Calu3 (cell line): ENCODE measurements around the gene GNA12. TPM values are rescaled to one million over a fixed set of nuclear protein-coding genes. Genes with fewer than 3 reads are reported as not detected.

Experiments used
- BruUV-seq: library from RNA; stranded (reverse); fragments of 400-500 nt; replicated peaks from 2 replicates; lab custom pipeline; 2021; lab: Mats Ljungman, UMichigan
- CTCF ChIA-PET: fragments of 300-600 bp; sonication (Branson Sonifier 250); formaldehyde crosslinking; loops from one replicate; lab custom pipeline; 2022; ENCODE audit warnings: antibody characterized with exemption; lab: Charles Lee
- DNase-seq: peaks from one replicate; pipeline ENCODE4 v3.0.0; 2022
- H3K27ac Mint-ChIP-seq: one replicate; pipeline ENCODE4 v1.8.0; 2022; ENCODE audit warnings: mixed read lengths; ENCODE audit not compliant: unreplicated experiment
- H3K27me3 Mint-ChIP-seq: one replicate; pipeline ENCODE4 v1.8.0; 2022; ENCODE audit warnings: mixed read lengths; ENCODE audit not compliant: unreplicated experiment
- H3K36me3 Mint-ChIP-seq: one replicate; pipeline ENCODE4 v1.8.0; 2022; ENCODE audit warnings: mild to moderate bottlenecking, moderate library complexity, mixed read lengths; ENCODE audit not compliant: insufficient read depth, unreplicated experiment
- H3K4me1 Mint-ChIP-seq: one replicate; pipeline ENCODE4 v1.8.0; 2022; ENCODE audit warnings: mild to moderate bottlenecking, low read depth, mixed read lengths; ENCODE audit not compliant: unreplicated experiment
- H3K4me3 Mint-ChIP-seq: one replicate; pipeline ENCODE4 v1.8.0; 2022; ENCODE audit warnings: mild to moderate bottlenecking, low read depth, moderate library complexity, mixed read lengths; ENCODE audit not compliant: unreplicated experiment
- H3K9me3 Mint-ChIP-seq: one replicate; pipeline ENCODE4 v1.8.0; 2022; ENCODE audit warnings: low read depth, mixed read lengths; ENCODE audit not compliant: unreplicated experiment
- intact Hi-C: fragments of 100-400 bp; cut with micrococcal nuclease; formaldehyde crosslinking; loops from one replicate; pipeline ENCODE4 v1.10.0; 2022; ENCODE audit not compliant: unreplicated experiment
- total RNA-seq: library from RNA; stranded (reverse); gene quantifications from 2 replicates; pipeline ENCODE4 v1.2.3, GENCODE V29; 2022
- TF ChIP-seq, protein P1 (sequence below): fragments of 200-600 bp; IDR thresholded peaks from one replicate; pipeline ENCODE4 v1.8.0; 2022; ENCODE audit warnings: antibody characterized with exemption; ENCODE audit not compliant: unreplicated experiment

The GNA12 gene
- total RNA-seq, 1 experiment from 2014 or later = 78.3 TPM

DNA sequence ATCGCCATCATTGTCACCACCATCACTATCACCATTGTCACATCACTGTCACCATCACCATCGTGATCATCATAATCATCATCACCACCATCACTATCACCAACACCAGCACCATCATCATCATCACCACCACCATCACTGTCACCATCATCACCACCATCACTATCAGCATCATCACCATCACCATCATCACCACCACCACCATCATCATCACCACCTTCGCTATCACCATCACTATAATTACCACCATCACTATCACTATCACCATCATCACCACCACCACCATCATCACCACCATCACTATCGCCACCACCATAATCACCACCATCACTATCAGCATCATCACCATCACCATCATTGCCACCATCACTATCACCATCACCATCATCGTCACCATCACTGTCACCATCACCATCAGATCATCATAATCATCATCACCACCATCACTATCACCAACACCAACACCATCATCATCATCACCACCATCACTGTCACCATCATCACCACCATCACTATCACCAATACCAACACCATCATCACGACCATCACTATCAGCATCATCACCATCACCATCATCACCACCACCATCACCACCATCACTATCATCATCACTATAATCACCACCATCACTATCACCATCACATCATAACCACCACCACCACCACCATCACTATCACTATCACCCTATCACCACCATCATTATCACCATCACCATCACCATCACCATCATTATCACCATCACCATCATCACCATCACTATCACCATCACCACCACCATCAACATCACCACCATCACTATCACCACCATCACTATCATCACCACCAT is 6.0 kb upstream of the GNA12 start:
- Mint-ChIP-seq H3K4me3 (no peak overlapping the region), H3K9me3 (no peaks in the 10 kb centered on the region), H3K27me3 (no peaks in the 10 kb centered on the region), H3K27ac (no peak overlapping the region), H3K36me3 (no peaks in the 10 kb centered on the region), H3K4me1 (no peaks in the 10 kb centered on the region)
- BruUV-seq = no TSS peak
- TF ChIP-seq, protein P1, sequence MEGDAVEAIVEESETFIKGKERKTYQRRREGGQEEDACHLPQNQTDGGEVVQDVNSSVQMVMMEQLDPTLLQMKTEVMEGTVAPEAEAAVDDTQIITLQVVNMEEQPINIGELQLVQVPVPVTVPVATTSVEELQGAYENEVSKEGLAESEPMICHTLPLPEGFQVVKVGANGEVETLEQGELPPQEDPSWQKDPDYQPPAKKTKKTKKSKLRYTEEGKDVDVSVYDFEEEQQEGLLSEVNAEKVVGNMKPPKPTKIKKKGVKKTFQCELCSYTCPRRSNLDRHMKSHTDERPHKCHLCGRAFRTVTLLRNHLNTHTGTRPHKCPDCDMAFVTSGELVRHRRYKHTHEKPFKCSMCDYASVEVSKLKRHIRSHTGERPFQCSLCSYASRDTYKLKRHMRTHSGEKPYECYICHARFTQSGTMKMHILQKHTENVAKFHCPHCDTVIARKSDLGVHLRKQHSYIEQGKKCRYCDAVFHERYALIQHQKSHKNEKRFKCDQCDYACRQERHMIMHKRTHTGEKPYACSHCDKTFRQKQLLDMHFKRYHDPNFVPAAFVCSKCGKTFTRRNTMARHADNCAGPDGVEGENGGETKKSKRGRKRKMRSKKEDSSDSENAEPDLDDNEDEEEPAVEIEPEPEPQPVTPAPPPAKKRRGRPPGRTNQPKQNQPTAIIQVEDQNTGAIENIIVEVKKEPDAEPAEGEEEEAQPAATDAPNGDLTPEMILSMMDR = no peak
- intact Hi-C loops = no loop called here
- CTCF ChIA-PET = no interaction called here
- no peak for DNase-seq

DNA sequence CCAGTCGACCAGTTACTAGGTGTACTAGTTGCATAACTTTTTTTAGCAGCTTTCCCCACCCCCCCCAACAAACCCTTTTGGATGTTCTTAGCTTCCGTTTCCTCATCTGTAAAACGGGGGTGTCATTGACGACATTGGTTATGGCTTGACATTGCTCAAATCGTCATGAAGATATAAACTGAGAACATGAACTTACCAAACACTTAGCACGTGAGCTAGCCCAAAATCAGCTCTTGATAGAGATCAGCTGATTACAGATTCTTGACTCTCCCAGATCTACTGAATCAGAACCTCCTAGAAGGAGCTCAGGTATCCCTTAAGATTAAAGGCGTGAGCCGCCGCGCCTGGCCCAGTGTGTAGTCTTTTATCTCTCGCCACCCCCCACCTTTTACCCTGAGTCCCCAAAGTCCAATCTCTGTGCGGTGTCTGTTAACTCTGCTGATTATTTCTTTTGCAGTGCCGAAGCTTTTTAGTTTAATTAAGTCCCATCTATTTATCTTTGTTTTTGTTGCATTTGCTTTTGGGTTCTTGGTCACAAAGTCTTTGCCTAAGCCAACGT is 1.0 kb upstream of the GNA12 start:
- no peak for DNase-seq
- H3K27me3 Mint-ChIP-seq = no peaks in the 10 kb centered on the region
- peaks cover 22% of the 10 kb centered on the region for H3K4me1 Mint-ChIP-seq
- intact Hi-C loops = loop anchor here (2.0 kb wide), 1 partner anchor 16 kb away; no protein-coding TSS in a partner anchor
- TF ChIP-seq, protein P1 = no peak
- no peaks in the 10 kb centered on the region for H3K9me3 Mint-ChIP-seq
- no peak overlapping the region for H3K27ac Mint-ChIP-seq
- TSS peak; percentile 90 for BruUV-seq
- CTCF ChIA-PET = interaction anchor here (0.6 to 1.1 kb wide), 4 partner anchors 10 to 1528 kb away, joined by 3 to 8 read pairs (median 4); no protein-coding TSS in a partner anchor
- H3K4me3 Mint-ChIP-seq = peak overlapping the region; percentile 81
- peaks cover 33% of the 10 kb centered on the region for H3K36me3 Mint-ChIP-seq

DNA sequence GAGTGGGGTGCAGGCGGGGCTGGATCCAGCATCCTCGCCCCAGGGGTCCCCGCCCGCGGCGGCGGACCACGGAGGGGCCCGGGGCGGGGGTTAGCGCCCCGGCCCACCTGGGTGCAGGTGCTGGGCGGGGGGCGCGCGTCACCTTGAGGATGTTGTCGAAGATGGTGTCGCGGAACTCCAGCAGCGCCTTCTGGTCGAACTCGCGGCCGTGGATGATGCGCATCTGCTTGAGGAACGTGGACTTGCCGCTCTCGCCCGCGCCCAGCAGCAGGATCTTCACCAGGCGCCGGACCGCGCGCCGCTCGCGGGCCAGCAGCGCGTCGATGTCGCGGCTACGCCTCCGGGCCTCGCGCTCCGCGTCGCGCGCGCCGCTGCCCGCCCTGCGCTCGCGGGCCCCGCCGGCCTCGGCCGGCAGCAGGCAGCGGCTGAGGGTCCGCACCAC is 376 bp downstream of the GNA12 start:
- no TSS peak for BruUV-seq
- DNase-seq = peak; percentile 18
- H3K27me3 Mint-ChIP-seq = no peaks in the 10 kb centered on the region
- no peaks in the 10 kb centered on the region for H3K9me3 Mint-ChIP-seq
- TF ChIP-seq, protein P1 = no peak
- H3K4me3 Mint-ChIP-seq = peak overlapping the region; percentile 81
- CTCF ChIA-PET = no interaction called here
- H3K27ac Mint-ChIP-seq = peak overlapping the region; percentile 72
- H3K4me1 Mint-ChIP-seq = peaks cover 27% of the 10 kb centered on the region
- peaks cover 36% of the 10 kb centered on the region for H3K36me3 Mint-ChIP-seq
- intact Hi-C loops = loop anchor here (2.0 kb wide), 1 partner anchor 17 kb away; no protein-coding TSS in a partner anchor

DNA sequence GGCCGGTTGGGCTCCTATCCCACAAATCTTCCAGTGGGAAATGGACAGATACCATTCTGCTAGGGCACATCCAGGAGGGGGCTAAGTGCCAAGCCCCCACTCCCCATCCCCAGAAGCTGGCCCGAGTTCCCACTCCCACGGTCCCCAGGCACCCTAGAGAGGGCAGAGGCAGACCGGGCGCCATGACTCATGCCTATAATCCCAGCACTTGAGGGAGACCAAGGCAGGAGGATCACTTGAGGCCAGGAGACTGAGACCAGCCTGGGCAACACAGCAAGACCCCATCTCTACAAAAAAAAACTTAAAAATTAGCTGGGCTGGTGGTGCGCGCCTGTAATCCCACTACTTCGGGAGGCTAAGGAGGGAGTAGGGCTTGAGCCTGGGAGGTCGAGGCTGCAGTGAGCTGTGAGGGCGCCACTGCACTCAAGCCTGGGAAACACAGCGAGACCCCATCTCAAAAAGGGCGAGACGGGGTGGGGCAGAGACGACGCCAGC is 870 bp downstream of the GNA12 start:
- DNase-seq = no peak
- peak overlapping the region; percentile 81 for H3K4me3 Mint-ChIP-seq
- TF ChIP-seq, protein P1 = no peak
- CTCF ChIA-PET = interaction anchor here (1.1 kb wide), 1 partner anchor 10 kb away, joined by 4 read pairs; no protein-coding TSS in a partner anchor
- BruUV-seq = no TSS peak
- peaks cover 32% of the 10 kb centered on the region for H3K4me1 Mint-ChIP-seq
- no peaks in the 10 kb centered on the region for H3K9me3 Mint-ChIP-seq
- H3K36me3 Mint-ChIP-seq = peaks cover 38% of the 10 kb centered on the region
- H3K27ac Mint-ChIP-seq = peak overlapping the region; percentile 72
- no peaks in the 10 kb centered on the region for H3K27me3 Mint-ChIP-seq
- intact Hi-C loops = no loop called here
